ENCODE data around the gene ZC3H6. TPM values are rescaled to one million over a fixed set of nuclear protein-coding genes. Genes with fewer than 3 reads are reported as not detected.
"Not testable (repeated sequence)": the region's sequence is repeated elsewhere in the genome, so short reads cannot be mapped to it uniquely, and the experiment has no call there.

Gene ZC3H6
- total RNA-seq, 1 donor from 2014 or later = 2.0 TPM

DNA sequence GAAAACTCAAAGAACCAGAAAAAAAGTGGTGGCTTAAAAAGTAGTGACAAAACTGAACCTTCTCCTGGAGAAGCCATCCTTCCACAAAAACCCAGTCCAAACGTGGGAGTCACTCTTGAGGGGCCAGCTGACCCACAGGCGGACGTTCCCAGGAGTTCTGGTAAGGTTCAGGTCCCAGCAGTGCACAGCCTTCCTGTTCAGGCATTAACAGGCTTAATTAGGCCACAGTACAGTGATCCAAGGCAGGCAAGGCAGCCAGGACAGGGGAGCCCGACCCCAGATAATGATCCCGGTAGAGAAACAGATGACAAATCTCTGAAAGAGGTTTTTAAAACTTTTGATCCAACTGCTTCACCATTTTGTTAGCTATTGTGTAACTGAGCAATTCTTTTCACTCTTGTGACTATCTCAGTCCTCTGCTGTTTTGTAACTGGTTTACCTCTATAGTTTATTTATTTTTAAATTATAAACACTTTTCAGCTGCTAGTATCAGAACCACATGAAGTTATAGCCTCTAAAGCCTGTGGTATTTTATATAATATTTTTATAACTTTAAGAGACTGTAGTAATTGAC, 56.8 kb downstream of the ZC3H6 start:
- DNase-seq = no peak

DNA sequence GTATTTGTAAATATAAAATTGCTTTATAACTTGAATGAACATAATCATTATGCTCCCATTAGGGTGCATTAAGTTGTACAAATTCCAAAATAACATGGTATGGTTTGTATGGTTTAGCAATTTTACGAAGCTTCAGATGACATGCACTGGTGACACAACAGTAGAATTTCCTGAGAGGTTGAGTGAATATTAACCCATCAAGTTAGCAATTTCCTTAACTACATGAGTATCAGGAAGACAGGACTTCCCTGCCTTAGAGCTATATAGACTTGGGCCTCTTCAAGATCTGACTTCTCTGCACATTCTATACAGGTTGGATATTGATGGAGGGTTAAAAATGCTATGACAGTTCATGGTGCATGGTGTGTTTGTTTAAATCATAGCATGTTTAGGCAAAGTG, 60.2 kb downstream of the ZC3H6 start:
- DNase-seq = no peak

DNA sequence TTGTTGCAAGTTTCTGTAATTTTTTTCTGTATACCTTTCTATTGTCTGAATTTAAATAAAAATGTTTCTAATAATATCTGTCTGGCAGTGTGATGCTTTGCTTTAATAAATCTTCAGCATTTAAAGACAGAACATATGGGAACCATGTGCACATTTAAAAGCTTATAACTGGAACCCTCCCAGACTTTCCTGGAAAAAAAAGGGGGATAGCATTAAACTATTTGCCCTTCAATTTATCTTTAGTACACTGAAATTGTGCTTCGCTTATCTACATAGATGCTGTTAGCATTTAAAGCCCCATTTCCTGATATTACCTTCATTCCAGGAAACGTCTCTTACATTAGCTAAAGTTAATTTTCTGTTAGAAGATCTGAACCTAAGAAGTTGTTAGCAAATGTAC, 64.6 kb downstream of the ZC3H6 start:
- DNase-seq = no peak

- DNase-seq = no peak
Observed at GRCh38 chr2:112340475-112341267, 65.3 kb downstream of the ZC3H6 start.

DNA sequence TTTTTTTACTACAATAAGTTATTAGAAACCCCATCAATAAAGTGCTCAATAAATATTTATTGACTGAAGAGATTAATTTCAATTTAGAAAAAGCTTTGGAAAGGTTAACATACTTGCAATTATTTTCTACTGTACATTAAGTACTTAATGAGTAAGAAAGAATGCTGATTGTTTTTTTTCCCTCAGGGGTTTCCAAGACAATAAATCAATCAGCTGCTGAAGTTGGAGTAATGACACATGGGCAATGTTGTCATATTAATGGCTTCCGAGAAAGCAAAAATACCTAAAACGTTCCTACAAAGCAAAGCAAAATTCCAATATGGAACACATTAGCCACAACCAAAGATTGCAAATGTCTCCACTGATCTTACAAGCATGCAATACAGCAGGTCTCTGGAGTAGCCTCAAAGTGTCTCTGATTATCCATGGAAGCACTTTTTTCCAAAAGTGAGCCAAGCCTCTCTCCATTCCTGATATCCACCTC, 66.7 kb downstream of the ZC3H6 start:
- no peak for DNase-seq

GRCh38 chr2:112343827-112344585, 68.6 kb downstream of the ZC3H6 start:
- no peak for DNase-seq

GRCh38 chr2:112345030-112346027, 69.9 kb downstream of the ZC3H6 start:
- DNase-seq = no peak

DNA sequence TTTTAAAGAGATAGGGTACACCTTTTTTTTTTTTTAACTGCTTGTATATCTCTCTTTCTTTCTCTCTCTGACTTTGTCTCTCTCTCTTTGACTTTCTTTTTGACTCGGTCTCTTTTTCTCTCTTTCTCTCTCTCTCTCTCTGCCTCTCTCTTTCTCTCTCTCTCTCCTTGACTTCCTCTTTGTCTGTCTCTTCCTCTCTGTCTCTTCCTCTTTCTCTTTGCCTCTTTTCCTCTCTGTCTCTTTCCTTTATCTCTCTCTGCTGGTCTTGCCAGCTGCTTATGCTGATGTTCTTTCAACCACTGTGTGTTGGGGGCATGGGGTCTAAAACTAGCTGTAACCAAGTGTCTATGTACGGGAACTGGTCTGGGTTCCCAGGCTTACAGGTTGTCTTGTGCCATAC, 76.9 kb downstream of the ZC3H6 start:
- DNase-seq = not testable (repeated sequence)

- DNase-seq = not testable (repeated sequence)
Observed at GRCh38 chr2:112352809-112353603, 77.6 kb downstream of the ZC3H6 start.

DNA sequence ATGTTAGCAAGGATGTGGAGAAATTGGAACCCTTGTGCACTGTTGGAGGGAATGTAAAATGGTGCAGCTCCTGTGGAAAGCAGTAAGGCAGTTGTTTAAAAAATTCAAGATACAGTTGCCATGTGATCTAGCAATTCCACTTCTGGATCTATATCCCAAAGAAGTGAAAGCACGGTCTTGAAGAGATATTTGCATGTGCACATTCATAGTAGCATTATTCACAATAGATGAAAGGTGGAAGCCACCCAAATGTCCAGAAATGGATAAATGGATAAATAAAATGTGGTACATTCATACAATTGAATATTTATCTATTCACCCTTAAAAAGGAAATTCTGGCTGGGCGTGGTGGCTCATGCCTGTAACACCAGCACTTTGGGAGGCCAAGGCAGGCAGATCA, 78.9 kb downstream of the ZC3H6 start:
- DNase-seq = not testable (repeated sequence)

DNA sequence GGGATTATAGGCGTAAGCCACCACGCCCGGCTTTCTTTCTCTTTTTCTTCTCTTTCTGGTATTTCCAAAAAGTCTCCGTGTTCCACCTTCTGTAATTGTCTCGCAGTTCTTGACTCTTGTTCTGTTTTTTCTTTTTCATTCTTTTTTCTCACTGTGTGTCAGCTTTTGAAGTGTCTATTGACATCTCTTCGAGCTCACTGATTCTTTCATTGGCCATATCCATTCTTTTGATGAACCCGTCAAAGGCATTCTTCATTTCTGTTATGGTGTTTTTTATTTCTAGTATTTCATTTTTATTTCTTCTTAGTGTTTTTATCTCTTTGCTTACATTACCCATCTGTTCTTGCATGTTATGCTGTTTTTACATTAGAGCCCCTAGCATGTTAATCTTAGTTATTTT, 84.7 kb downstream of the ZC3H6 start:
- DNase-seq = not testable (repeated sequence)

Other genes with a start within 250 kb of the ZC3H6 start
- 35.1 and 51.1 TPM in 2 replicates for gene TMEM87B, start 220.3 kb upstream of the ZC3H6 start, total RNA-seq
- 2.4 and 3.3 TPM in 2 replicates for gene FBLN7, start 137.2 kb upstream of the ZC3H6 start, total RNA-seq
- 7.3 and 8.5 TPM in 2 replicates for gene ZC3H8, start 20.6 kb upstream of the ZC3H6 start, total RNA-seq
- 10.5 and 16.2 TPM in 2 replicates for gene RGPD8, start 158.0 kb downstream of the ZC3H6 start, total RNA-seq
- 20.8 and 27.6 TPM in 2 replicates for gene TTL, start 206.6 kb downstream of the ZC3H6 start, total RNA-seq

All from dermis blood vessel endothelial cell (primary cell).